ENCODE measurements around the gene PCNX4.

The PCNX4 gene

GRCh38 chr14:60210703-60211102 lies 119.0 kb downstream of the PCNX4 start:
- DNase-seq = no peak

- DNase-seq = no peak
Observed at GRCh38 chr14:60211153-60211552, 119.4 kb downstream of the PCNX4 start.

GRCh38 chr14:60212503-60213371 lies 121.0 kb downstream of the PCNX4 start:
- no peak for DNase-seq

GRCh38 chr14:60214003-60214402 lies 122.3 kb downstream of the PCNX4 start:
- no peak for DNase-seq

- DNase-seq = no peak
Observed at GRCh38 chr14:60214415-60215126, 122.8 kb downstream of the PCNX4 start.

- no peak for DNase-seq
Observed at GRCh38 chr14:60215127-60215444, 123.4 kb downstream of the PCNX4 start.

GRCh38 chr14:60215520-60216420 lies 124.0 kb downstream of the PCNX4 start:
- DNase-seq = no peak

- no peak for DNase-seq
Observed at GRCh38 chr14:60217713-60218112, 126.0 kb downstream of the PCNX4 start.
